ENCODE measurements around the gene PANK2. TPM values are rescaled to one million over a fixed set of nuclear protein-coding genes. Genes with fewer than 3 reads are reported as not detected.

The PANK2 gene
- total and polyA plus RNA-seq, 2 experiments from 2014 or later, result 36.1 to 72.0 TPM

GRCh38 chr20:3916364-3916763 lies 27.2 kb downstream of the PANK2 start (continued):
- no peak for TF ChIP-seq EZH2 (IDR thresholded peaks at IDR 0.05; ENCODE audit: low read depth, unreplicated experiment)
- TF ChIP-seq ZNF462 (CRISPR knock-in tag; IDR thresholded peaks at IDR 0.05), result no peak
- no peak for TF ChIP-seq CREB1 (CRISPR knock-in tag; IDR thresholded peaks at IDR 0.05; ENCODE audit: low read depth)

- Histone ChIP-seq H3F3A (replicated peaks; ENCODE audit: low read depth) (peaks cover 16% of the 10 kb centered on the region; the same call in 1 of the 2 replicates), H3K27ac (ENCODE audit: low read depth) (no peak overlapping the region), H3K27me3 (ENCODE audit: insufficient read depth) (no peaks in the 10 kb centered on the region), H3K4me2 (no peak overlapping the region), H2AFZ (no peak overlapping the region), H3K36me3 (ENCODE audit: insufficient read depth) (peaks cover 48% of the 10 kb centered on the region), H3K4me3 (no peak overlapping the region), H3K4me1 (ENCODE audit: insufficient read depth) (no peaks in the 10 kb centered on the region), H3K79me2 (replicated peaks; ENCODE audit: insufficient read depth) (peaks cover 92% of the 10 kb centered on the region), H4K20me1 (replicated peaks; ENCODE audit: insufficient read depth) (peaks cover 83% of the 10 kb centered on the region), H3K9me2 (ENCODE audit: insufficient read depth) (no peaks in the 10 kb centered on the region)
- H3K4me1 Mint-ChIP-seq, result peaks cover 15% of the 10 kb centered on the region
- H3K4me3 Mint-ChIP-seq, result no peak overlapping the region
- peaks cover 11% of the 10 kb centered on the region for H3K27me3 Mint-ChIP-seq (ENCODE audit: insufficient read depth, low read depth, poor library complexity)
- H3K27ac Mint-ChIP-seq, result no peak overlapping the region
- H3K36me3 Mint-ChIP-seq (ENCODE audit: low read depth), result peaks cover 88% of the 10 kb centered on the region
- no peaks in the 10 kb centered on the region for H3K9me3 Mint-ChIP-seq
- ATAC-seq (no peak), DNase-seq (ENCODE audit: low spot score) (no peak)
- no peak for TF ChIP-seq NANOG (IDR thresholded peaks at IDR 0.05; ENCODE audit: borderline replicate concordance)
- no peak for TF ChIP-seq CTCF (conservative IDR thresholded peaks at IDR 0.05; ENCODE audit: low read depth in 2 of 2)
- TF ChIP-seq ZNF462 (CRISPR knock-in tag; IDR thresholded peaks at IDR 0.05), result no peak
- no peak for TF ChIP-seq CREB1 (CRISPR knock-in tag; IDR thresholded peaks at IDR 0.05; ENCODE audit: low read depth)
- TF ChIP-seq JUNB (IDR thresholded peaks at IDR 0.05; ENCODE audit: unreplicated experiment), result no peak
These were observed 30.2 kb downstream of the PANK2 start for GRCh38 chr20:3919352-3919751.

Data from GM23338 (cell line).